GM18520 (cell line): ENCODE measurements around the gene FAM210A.

Experiments
- ATAC-seq: cut with Tn5 transposase; IDR thresholded peaks from one replicate; pipeline ENCODE4 v1.9.1; 2021; ENCODE audit not compliant: unreplicated experiment

Gene FAM210A

DNA sequence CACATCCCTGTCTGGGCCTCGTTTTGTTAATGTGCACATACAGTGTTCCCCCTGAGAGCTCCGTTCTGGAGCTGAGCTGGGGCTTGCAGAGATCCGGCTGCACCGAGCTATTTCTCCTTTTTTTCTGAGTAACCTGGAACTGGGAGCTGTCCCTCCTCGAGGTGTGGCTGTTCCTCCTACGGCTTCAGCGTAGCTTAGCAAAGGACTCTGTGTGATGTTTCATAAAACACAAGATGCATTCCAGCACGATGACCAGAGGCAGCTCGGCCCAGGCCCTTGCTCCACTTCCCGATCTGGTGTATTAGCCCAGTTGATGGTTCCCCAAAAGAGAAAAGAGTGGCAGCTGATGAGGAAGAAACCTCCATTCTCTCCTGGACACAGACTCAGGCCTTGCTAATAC, 103.0 kb downstream of the FAM210A start:
- no peak for ATAC-seq

GRCh38 chr18:13622751-13623150, 103.6 kb downstream of the FAM210A start:
- ATAC-seq, result no peak

GRCh38 chr18:13621886-13622619, 104.3 kb downstream of the FAM210A start:
- no peak for ATAC-seq

DNA sequence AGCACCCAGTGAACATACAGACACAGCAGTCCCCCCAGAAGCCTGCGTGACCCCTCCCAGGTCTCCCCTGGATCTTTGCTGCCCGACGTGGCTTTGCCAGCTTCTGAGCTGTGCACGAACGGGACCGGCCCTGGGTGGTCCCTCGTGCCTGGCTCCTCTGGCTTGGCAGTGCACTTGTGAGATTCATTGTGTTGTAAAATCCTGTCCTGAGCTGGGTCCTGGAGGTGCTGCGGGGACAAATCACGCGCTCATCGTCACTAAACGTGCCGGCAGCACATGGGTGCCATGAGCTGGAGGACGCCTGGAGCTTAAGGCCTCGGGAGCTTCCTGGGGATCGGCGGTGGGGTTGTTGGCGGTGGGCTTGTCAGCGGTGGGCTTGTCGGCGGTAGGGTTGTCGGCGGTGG, 104.9 kb downstream of the FAM210A start:
- no peak for ATAC-seq

- no peak for ATAC-seq
Measured at GRCh38 chr18:13620818-13621445, 105.4 kb downstream of the FAM210A start.

DNA sequence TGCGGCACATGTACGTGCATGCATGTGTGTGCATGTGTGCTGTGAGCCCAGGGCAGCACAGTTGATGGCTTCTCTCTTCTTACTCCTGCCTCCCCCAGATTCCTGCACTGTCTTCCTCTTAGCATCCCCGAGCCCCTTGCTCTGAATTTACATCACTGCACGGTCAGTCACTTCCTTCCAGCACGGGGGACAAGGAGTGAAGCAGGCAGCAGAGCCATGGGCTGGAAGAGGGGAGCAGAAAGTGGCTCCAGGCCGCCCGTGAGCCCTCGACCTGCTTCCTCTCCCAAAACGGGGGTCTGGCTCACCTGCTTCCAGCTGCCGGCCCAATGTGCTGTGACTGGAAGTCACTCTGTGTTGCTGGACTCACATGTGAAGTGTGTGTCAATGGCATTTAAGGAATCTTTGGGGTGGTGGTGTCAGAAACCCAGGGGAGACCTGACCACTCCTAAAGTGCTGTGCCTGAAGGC, 106.1 kb downstream of the FAM210A start:
- ATAC-seq, result no peak

- no peak for ATAC-seq
Measured at GRCh38 chr18:13619505-13620205, 106.7 kb downstream of the FAM210A start.

GRCh38 chr18:13618760-13619438, 107.5 kb downstream of the FAM210A start:
- no peak for ATAC-seq

GRCh38 chr18:13617826-13618515, 108.4 kb downstream of the FAM210A start:
- ATAC-seq, result no peak

- no peak for ATAC-seq
Measured at GRCh38 chr18:13616525-13617035, 109.8 kb downstream of the FAM210A start.

DNA sequence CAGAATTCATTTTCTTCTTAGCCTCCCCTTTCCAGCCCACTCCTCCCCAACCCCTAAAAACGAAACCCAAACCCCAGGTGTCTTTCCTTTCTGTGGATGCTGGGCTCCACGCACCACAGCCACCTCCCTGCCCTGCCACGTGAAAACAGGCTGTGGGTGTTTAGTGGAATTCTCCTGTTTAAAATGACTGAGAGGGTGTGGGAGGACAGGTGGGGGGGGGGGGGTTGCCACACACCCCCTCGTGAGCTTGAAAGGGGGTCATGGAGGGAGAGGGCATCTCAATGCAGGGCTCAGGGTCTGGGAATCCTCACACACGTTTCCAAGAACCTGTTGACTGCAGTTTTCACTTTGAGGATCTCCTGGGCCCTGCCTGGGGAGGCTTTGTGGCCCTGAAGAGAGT, 110.3 kb downstream of the FAM210A start:
- no peak for ATAC-seq

- no peak for ATAC-seq
Measured at GRCh38 chr18:13615432-13615861, 110.9 kb downstream of the FAM210A start.

DNA sequence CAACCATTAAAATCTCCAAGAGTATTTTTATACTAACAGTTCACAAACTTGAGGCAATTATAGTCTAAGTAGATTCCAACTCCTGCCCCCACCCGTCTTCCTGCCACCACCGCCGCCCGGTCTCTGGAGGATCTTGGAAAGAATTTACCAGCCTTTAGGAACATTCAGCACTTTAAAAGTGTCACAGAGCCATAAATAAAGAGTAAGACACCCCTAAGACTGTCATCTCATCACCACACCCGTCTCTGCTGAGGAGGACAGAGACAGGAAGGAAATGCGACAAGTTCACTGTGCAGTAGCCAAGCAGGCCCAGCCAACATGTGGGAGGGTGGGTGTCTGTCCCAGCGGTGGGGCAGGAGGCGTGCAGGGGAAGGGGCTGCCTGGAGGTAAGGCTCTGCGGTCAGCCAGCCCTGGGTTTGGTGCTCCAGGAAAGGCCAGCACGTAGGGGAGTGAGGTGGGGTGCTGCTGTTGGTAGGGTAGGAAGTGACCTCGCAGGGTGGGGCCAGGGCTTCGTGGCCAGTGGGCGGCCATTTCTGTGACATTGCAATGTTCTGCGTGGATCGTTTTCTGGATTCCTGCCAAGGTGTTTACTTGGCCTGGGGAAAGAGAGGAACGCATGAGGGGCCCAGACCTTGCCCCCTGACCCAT, 111.6 kb downstream of the FAM210A start:
- ATAC-seq, result no peak

DNA sequence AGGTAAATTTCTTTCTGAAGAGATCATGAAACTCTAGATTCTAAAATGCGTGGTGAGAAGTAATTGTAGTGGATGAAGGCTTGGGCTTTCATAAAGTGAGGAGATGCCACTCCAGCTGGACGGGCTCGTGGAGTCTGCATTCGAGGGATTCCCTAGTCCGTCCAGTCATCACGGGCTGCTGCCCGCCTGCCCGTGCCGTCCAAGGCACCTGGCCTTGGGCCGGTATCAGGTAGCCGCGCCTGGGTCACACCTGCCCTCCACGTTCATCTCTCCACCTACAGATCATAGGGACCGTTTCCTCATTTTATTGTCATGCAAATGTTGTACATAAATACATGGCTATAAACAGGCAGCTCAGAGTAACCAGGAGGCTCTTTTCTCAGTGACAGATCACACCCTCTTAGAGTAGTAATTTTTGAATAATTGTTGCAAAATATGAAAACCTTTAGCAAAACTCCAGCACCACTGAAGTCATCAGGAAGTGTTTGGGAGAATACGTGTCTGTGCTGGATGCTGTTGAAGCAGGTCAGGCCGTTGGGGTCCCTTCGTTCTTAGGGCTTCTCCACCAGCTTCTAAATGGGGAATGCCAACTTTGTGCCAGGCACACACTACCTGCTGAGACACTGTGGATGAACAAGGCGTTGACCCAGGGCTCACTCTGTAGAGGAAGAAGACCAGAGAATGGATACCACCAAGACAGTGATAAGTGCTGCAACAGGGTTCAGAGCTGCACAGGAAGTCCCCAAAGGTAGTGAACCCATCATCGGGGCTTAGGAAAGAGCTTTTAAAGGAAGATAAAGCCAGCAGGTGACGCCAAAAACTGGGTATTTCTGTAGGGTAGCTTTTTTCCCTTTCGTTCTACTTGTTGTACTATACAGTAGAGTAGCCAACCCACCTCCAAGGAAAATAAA, 112.5 kb downstream of the FAM210A start:
- ATAC-seq, result no peak
